Activated T-helper 1 cell treated with anti-CD3 and anti-CD28 coated beads, Interleukin-12 subunit alpha, Interleukin-12 subunit beta, Interleukin-2, Interleukin-4 antibody, amounts not matched to agents 30 ng/mL and 10 ng/mL and 1 ng/mL, durations not matched to agents 14 hours and 24 hours and 36 hours (primary cell): Measurements from ENCODE around the gene CDH6. TPM values are rescaled to one million over a fixed set of nuclear protein-coding genes. Genes with fewer than 3 reads are reported as not detected.
"Not testable (repeated sequence)": the region's sequence is repeated elsewhere in the genome, so short reads cannot be mapped to it uniquely, and the experiment has no call there.

Experiments used
- DNase-seq: peaks from one replicate; pipeline ENCODE4 v3.0.0; 2021; ENCODE audit warnings: low spot score
- H3K27ac Mint-ChIP-seq: one replicate; pipeline ENCODE4 v1.8.0; 2021; ENCODE audit warnings: mild to moderate bottlenecking, mixed read lengths
- H3K27me3 Mint-ChIP-seq: one replicate; pipeline ENCODE4 v1.8.0; 2022; ENCODE audit warnings: mild to moderate bottlenecking, moderate library complexity, mixed read lengths; ENCODE audit not compliant: insufficient read depth
- H3K36me3 Mint-ChIP-seq: one replicate; pipeline ENCODE4 v1.8.0; 2021; ENCODE audit warnings: low read depth, mixed read lengths
- H3K4me1 Mint-ChIP-seq: one replicate; pipeline ENCODE4 v1.8.0; 2021; ENCODE audit warnings: low read depth, mixed read lengths
- H3K4me3 Mint-ChIP-seq: one replicate; pipeline ENCODE4 v1.8.0; 2021; ENCODE audit warnings: mild to moderate bottlenecking, moderate library complexity, mixed read lengths
- H3K9me3 Mint-ChIP-seq: one replicate; pipeline ENCODE4 v1.8.0; 2021; ENCODE audit warnings: mixed read lengths
- intact Hi-C: fragments of 100-400 bp; cut with micrococcal nuclease; formaldehyde crosslinking; loops from one replicate; pipeline ENCODE4 v1.15.1; 2024
- total RNA-seq: library from RNA; stranded (reverse); gene quantifications from 2 replicates; pipeline ENCODE4 v1.2.3, GENCODE V29; 2022

The CDH6 gene
- total RNA-seq, 1 donor from 2014 or later = not detected

DNA sequence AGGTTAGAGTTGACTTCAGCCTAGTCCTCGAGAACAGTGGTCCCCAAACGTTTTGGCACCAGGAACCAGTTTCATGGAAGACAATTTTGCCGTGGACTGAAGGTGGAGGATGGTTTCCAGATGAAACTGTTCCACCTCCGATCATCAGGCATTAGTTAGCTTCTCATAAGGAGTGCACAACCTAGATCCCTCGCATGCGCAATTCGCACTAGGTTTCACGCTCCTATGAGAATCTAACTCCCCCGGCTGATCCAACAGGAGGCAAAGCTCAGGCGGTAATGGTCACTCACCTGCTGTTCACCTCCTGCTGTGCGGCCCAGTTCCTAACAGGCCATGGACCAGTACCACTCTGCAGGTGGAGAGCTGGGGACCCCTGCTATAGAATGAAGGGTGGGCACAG is 163.6 kb downstream of the CDH6 start:
- H3K9me3 Mint-ChIP-seq = no peaks in the 10 kb centered on the region
- DNase-seq = no peak
- no peak overlapping the region for H3K4me3 Mint-ChIP-seq
- no peaks in the 10 kb centered on the region for H3K4me1 Mint-ChIP-seq
- H3K36me3 Mint-ChIP-seq = no peaks in the 10 kb centered on the region
- H3K27me3 Mint-ChIP-seq = no peaks in the 10 kb centered on the region
- intact Hi-C loops = no loop called here
- no peak overlapping the region for H3K27ac Mint-ChIP-seq

DNA sequence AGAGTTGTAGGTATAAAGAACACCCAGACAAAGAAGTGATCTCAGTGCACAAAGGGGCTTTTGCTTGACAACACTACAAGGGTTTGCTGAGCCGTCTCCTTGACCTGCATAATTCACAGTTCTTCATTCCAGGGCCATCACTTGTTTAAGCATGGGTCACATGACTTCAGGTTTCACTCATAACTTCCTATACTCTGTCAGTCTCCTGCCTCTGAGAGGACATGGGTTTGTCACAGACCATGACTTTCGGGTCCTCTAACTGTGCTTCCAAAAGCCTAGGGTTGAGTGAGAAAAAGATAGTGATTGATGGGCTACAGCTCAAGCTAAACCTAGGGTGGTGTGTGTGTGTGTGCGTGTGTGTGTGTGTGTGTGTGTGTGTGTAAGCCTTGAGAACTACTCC is 166.4 kb downstream of the CDH6 start:
- Mint-ChIP-seq H3K4me1 (no peaks in the 10 kb centered on the region), H3K4me3 (no peak overlapping the region), H3K36me3 (no peaks in the 10 kb centered on the region), H3K27me3 (no peaks in the 10 kb centered on the region), H3K27ac (no peak overlapping the region), H3K9me3 (peaks cover 5% of the 10 kb centered on the region)
- intact Hi-C loops = no loop called here
- DNase-seq = no peak

DNA sequence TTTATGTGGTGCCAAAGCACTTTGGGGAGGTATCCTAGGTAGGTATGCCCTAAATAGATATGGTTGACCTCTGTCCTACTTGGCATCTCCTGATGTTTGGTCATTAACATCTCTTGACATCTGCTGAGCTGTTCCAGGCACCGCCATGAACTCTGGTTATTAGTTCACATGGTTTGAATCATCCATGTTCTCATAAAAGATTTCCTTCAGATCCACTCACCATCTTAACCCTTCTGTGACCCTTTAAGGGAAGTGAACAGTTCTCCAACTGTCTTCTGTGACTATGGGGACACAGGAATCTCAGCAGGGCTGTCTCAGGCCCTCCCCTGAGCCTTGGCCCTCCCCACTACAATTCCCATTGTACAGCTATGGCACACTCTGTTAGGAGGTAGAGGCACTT is 167.7 kb downstream of the CDH6 start:
- H3K4me1 Mint-ChIP-seq = no peaks in the 10 kb centered on the region
- intact Hi-C loops = no loop called here
- H3K27ac Mint-ChIP-seq = no peak overlapping the region
- DNase-seq = no peak
- no peaks in the 10 kb centered on the region for H3K27me3 Mint-ChIP-seq
- peaks cover 6% of the 10 kb centered on the region for H3K9me3 Mint-ChIP-seq
- H3K36me3 Mint-ChIP-seq = no peaks in the 10 kb centered on the region
- no peak overlapping the region for H3K4me3 Mint-ChIP-seq

DNA sequence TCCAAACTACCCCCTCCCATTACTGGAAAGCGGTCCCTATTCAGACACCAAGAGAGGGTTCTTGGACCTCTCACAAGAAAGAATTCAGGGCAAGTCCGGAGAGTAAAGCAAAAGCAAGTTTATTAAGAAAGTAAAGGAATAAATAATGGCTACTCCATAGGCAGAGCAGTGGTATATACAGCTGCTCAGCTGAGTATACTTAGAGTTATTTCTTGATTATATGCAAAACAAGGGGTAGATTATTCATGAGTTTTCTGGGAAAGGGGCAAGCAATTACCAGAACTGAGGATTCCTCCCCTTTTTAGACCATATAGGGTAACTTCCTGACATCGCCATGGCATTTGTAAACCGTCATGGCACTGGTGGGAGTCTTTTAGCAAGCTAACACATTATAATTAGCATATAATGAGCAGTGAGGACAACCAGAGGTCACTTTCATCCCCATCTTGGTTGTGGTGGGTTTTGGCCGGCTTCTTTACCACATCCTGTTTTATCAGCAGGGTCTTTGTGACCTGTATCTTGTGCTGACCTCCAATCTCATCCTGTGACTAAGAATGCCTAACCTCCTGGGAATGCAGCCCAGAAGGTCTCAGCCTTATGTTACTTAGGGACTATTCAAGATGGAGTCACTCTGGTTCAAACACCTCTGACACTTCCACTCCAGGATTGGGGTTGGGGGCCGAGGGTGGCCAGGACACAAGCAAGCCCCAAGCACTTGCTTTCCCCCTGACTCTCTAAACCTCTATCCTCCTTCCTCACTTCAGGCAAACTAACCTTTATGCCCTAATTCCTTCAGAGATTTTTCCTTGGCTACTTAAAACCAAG is 168.4 kb downstream of the CDH6 start:
- intact Hi-C loops, H3K4me1 Mint-ChIP-seq, H3K36me3 Mint-ChIP-seq, H3K9me3 Mint-ChIP-seq, H3K27me3 Mint-ChIP-seq, DNase-seq, H3K27ac Mint-ChIP-seq, H3K4me3 Mint-ChIP-seq: not testable (repeated sequence)

DNA sequence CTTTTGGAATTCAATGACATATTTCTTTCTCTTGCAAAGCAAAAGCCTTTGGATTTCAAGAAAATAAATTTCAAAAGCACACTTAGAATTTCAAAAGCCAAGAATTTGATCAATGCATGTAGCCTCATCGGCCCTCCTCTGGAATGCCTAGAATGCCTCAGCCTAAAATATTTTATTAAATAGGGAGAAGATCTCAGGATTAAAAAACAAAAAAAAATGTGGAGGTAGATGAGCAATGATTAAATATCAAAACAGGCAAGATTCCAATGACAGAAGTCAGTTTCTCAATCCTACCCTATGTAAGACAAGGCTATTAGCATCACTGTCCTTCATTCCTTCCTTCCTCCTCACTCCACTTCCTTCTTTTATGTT is 169.0 kb downstream of the CDH6 start:
- intact Hi-C loops = no loop called here
- Mint-ChIP-seq H3K4me3 (no peak overlapping the region), H3K27ac (no peak overlapping the region), H3K27me3 (no peaks in the 10 kb centered on the region), H3K36me3 (no peaks in the 10 kb centered on the region), H3K9me3 (peaks cover 6% of the 10 kb centered on the region), H3K4me1 (no peaks in the 10 kb centered on the region)
- DNase-seq = no peak

DNA sequence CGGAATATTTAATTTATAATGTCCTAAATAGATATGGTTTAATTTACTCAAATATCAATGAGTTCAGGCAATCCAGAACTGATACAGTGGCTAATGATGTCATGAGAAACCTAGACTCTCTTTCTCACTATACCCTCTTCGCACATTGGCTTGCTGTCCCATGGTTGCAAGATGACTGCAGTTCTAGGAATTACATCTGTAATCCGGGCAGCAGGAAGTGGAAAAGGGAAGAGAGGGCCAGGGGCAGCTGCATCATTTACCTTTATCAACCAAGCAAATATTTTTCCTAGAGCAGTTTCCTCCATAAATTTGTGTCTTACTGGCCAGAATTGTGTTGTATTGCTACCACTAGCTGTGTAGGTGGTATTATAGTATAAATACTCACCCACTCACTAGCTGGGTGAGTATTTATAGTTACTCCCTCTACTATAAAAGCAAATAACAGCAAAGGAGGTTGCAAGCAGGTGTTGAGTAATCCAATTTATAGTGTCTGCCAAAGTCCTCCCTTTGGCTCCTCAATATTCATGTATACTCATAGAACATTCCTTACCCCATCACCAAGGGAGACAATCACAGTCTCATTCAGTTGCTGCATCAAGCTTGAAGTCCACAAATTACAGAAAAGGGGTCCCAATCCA is 169.6 kb downstream of the CDH6 start:
- Mint-ChIP-seq H3K36me3 (no peaks in the 10 kb centered on the region), H3K27ac (no peak overlapping the region), H3K27me3 (no peaks in the 10 kb centered on the region), H3K4me3 (no peak overlapping the region), H3K9me3 (peaks cover 6% of the 10 kb centered on the region), H3K4me1 (no peaks in the 10 kb centered on the region)
- no peak for DNase-seq
- intact Hi-C loops = no loop called here

DNA sequence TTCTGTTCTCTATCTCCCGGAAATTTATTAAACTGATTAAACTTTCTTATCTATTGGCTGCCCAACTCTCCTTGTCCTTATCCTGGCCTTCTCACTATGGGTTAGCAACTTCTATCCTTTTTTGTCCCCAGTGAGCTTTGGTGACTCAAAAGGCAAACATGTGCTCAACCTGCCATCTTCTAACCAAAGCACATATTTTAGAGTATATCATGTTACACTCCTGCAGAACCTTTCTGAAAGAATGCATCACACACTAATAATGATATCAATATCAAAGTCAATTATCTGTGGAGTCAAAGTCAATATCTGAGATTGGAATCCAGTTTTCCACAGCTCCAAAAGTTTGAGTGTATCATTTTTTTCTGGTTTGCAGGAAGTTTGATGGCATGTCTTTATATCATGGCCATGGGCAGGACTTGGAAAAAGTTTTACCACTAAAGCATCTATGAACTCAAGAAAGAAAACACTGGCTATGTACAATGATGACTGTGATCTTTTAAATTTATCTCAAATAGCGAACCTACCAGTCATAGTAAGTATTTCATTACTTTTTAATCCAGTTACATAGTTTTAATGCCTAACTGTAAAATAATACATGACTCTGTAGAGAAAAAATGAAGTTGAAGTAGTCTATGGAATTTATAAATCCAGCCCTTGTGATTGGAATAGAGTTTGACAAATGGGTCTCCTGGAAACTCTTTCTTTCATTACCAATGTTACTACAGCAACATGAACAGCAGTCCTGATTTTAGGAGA is 171.6 kb downstream of the CDH6 start:
- no peaks in the 10 kb centered on the region for H3K27me3 Mint-ChIP-seq

DNA sequence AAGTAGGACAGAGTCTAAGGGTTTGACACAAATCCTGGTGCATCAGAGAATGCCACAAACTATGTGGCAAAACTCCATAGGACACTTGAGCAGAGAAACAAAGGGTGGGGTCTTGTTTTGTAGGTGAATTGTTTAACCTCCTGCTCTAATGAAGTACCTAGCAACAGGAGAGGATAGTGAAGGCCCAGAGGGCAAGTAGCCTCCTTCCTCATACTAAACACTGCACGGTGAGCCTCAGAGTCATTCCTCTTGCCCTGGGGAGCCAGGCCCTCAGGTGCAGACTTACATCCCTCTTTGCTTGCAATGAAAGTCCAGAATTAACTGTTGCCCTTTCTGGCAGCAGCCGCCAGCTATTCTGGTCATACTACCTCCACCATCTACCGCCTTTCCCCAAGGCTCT is 172.3 kb downstream of the CDH6 start:
- H3K36me3 Mint-ChIP-seq = no peaks in the 10 kb centered on the region
- intact Hi-C loops = no loop called here
- H3K4me1 Mint-ChIP-seq = no peaks in the 10 kb centered on the region
- no peaks in the 10 kb centered on the region for H3K27me3 Mint-ChIP-seq
- H3K4me3 Mint-ChIP-seq = no peak overlapping the region
- no peak for DNase-seq
- H3K27ac Mint-ChIP-seq = no peak overlapping the region
- H3K9me3 Mint-ChIP-seq = peaks cover 6% of the 10 kb centered on the region

More for the DNA sequence above, 171.6 kb downstream of the CDH6 start:
- Mint-ChIP-seq H3K36me3 (no peaks in the 10 kb centered on the region), H3K27ac (no peak overlapping the region), H3K9me3 (peaks cover 6% of the 10 kb centered on the region), H3K4me1 (no peaks in the 10 kb centered on the region), H3K4me3 (no peak overlapping the region)
- intact Hi-C loops = no loop called here
- no peak for DNase-seq

DNA sequence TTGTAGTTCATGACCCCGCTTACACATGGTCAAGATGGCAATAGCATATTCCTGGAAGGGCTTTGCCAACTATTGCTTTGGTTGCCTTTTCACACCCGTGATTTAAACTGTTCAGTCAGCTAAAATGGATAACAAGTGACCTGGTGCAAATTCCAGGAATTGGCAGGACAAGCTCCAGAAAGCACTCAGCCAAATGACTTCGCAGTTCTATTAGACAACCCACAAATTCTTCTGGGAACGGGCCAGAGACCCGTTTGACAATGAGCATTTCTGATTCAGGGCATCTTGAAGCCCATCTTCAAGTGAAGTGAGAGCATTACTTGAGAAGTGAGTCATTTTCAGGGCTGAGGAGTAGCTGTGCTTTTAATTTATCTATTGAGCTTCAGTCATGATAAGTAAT is 173.5 kb downstream of the CDH6 start:
- Mint-ChIP-seq H3K4me3 (no peak overlapping the region), H3K4me1 (no peaks in the 10 kb centered on the region), H3K27me3 (no peaks in the 10 kb centered on the region), H3K36me3 (no peaks in the 10 kb centered on the region), H3K27ac (no peak overlapping the region), H3K9me3 (peaks cover 6% of the 10 kb centered on the region)
- intact Hi-C loops = no loop called here
- DNase-seq = no peak

DNA sequence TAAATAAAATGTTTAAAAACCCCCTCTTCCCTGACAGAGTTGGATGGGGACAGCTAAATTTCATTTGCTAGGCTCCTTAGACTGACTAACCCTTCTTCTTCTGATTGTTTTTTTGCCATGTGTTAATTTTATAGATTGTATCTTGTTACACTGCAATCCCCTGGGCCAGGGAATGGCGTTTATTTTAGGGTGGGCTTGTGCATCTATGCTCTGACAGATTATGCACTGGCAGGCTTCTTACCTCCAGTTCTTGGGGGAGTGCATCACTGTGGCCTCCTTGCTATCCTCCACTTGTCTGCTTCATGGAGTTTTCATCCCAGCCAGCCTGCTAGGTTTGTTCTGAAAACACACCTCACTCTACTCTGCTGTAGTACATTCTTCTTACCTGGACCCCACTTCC is 178.6 kb downstream of the CDH6 start:
- intact Hi-C loops = no loop called here
- Mint-ChIP-seq H3K4me1 (no peaks in the 10 kb centered on the region), H3K36me3 (no peaks in the 10 kb centered on the region), H3K9me3 (no peaks in the 10 kb centered on the region), H3K27ac (no peak overlapping the region), H3K4me3 (no peak overlapping the region), H3K27me3 (peaks cover 4% of the 10 kb centered on the region)
- no peak for DNase-seq

DNA sequence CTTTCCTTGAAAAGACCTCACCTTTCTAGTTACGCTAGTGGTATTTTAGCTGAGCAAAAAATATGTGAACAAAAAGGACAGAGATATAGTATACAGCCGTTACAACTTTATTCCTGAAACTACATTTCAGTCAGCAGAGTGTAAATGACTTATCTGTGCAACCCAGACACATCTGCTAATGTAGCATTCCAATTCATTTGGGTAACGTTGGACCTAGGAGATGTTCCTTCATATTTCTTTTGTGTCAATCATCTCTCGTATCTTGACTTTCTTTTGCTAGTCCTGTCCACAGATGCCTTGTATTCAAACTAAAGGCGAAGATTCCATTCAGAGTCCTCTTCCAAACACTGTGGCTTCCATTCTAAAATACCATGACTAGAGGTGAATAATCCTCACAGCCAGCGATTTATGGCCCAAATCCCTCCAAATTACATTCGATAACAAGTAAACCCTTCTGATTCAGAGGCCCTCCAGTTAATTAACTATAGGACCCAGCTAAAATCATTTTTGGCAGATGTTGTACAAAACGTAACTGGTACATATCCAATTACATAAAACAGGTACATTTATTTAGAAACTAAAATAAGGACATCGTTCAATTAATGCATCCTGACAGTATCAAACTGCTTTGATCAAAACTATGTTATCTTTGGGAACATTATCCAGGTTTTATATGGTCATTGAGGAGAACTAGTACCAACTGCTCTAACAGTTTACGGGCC is 182.7 kb downstream of the CDH6 start:
- no peaks in the 10 kb centered on the region for H3K4me1 Mint-ChIP-seq
- no peak overlapping the region for H3K27ac Mint-ChIP-seq
- no peaks in the 10 kb centered on the region for H3K9me3 Mint-ChIP-seq
- H3K27me3 Mint-ChIP-seq = peaks cover 4% of the 10 kb centered on the region
- no peak for DNase-seq
- intact Hi-C loops = no loop called here
- H3K36me3 Mint-ChIP-seq = no peaks in the 10 kb centered on the region
- no peak overlapping the region for H3K4me3 Mint-ChIP-seq

DNA sequence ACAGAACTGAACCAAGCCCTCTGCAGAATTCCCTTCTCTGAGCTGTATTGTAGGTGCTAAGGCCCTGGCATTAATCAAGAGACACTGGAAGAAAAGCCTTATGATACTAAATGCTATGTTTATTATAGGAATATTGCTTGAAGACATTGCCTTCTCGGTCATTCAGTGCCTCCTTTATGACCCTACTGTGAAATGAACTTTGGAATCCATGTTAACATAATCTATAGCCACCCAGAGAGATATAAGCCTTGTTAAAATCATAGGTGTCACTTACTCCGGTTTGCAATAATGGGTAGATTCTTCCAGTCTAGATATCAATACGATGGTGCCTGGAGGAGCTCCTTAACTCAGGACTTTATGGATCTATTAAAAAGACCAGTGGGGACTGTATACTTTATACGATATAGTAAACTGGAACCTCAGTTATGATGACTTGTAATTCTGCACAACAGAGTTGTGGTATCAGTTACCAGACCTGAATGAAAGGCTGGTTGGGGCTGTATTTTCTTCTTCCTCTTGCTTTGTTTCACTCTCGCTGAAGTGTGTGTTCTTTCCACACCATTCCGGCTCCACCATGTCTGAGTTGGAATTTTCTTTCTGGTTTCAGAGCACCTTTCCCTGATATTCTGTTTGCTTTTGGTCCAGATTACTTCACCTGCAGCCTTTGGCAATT is 183.9 kb downstream of the CDH6 start:
- DNase-seq = no peak
- Mint-ChIP-seq H3K9me3 (no peaks in the 10 kb centered on the region), H3K4me1 (no peaks in the 10 kb centered on the region), H3K27me3 (peaks cover 11% of the 10 kb centered on the region), H3K4me3 (no peak overlapping the region), H3K36me3 (no peaks in the 10 kb centered on the region), H3K27ac (no peak overlapping the region)
- intact Hi-C loops = no loop called here
